Testis (tissue), 2 donors: ENCODE results near the gene RAB3GAP2.

Experiments
- CTCF ChIP-seq, 3 experiments: fragments of 450-650 bp in 2 of 3; fragments of 200-600 bp in 1 of 3; sonication (generic) in 1 of 3; IDR thresholded peaks; one replicate each; pipeline ENCODE4 v1.5.1; 2016 to 2019; ENCODE audit warnings: antibody characterized with exemption in 3 of 3, mild to moderate bottlenecking in 2 of 3, moderate library complexity in 1 of 3
- POLR2A ChIP-seq: fragments of 450-650 bp; IDR thresholded peaks from one replicate; pipeline ENCODE4 v1.6.1; 2017; ENCODE audit warnings: antibody characterized with exemption, mild to moderate bottlenecking, moderate library complexity

DNA sequence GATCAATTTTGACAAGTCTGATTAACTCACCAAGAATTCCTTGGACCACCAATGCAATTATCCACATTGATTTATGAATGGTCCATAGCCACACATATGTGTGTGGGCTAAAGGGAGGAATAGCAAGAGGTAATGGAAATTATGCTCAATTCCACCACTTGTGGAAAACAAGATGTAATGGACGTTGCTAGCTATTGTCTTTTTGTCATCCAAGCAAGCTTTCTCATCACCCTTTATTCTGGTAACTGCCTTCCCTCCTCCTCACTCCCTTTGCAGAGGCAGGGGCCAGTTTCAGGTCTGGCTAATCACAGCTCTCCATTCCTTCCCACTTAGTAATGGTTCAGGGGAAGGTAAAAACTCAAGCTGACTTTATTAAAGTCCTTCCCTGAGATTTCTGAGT lies 24.7 kb upstream of the RAB3GAP2 start:
- no peak for TF ChIP-seq CTCF (IDR thresholded peaks at IDR 0.05)
- TF ChIP-seq POLR2A: no peak
